Stimulated activated CD4-positive, alpha-beta T cell treated with anti-CD3 and anti-CD28 coated beads, Interleukin-1b, Interleukin-23, amount 100 ng/mL, for 48 hours (primary cell): ENCODE results near the gene NET1.

Source experiments
- DNase-seq: peaks from one replicate; pipeline ENCODE4 v3.0.0-alpha.2; 2020

Gene NET1

GRCh38 chr10:5488272-5489161 is 76.2 kb downstream of the NET1 start:
- DNase-seq: no peak

DNA sequence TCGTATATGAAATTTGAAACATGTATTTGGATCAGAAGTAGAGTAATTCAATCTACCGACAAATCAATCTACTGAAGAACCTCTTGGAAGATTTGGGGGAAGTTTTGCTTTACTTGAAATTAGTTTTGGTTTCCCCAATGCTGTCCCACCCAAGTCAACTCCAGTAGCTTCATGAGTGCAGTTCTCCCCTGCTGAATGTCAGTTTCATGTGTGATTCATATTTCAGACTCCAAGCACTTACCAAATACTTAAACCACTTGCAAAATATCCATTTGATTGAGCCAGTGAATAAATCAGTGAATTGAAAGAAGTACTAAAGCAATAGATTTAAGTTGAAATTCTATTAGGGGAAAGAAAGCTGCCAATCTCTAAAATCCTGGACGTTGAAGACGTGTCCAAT is 77.7 kb downstream of the NET1 start:
- no peak for DNase-seq

DNA sequence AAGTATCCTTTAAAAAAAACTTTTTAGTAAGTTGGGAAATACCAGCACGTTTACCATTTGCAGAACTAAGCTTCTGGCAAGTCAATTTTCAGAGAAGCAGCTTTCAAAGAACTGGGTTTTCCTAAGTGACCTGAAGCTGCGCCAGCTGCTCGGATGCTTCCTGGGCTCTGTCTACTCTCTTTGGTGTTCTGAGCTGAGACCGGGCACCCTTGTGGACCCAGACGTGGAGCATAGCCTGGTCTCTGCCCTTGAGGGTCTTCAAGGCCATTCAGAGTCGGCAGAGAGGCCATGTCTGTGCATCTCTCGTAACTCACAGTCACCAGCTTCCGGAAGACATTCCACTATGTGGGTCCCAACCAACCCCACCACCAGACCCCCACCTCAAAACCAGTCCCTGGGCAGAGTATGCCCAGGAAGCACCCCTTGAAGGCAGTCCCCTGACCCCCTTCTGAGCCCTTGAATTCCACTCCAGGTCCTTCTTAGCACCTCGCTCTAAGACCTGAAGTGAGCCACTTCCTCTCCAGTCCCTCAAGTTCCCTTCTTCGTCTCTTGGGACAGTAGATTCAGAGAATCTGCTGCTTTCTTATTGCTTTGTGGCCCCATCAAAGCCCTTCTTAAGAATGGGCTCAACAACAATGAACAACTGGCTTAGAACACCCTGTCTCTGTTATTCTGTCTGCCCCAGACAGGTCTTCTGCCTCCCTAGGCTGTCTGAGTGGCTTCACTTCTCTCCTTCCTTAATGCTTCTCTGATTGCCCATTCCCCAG is 78.5 kb downstream of the NET1 start:
- DNase-seq: no peak

DNA sequence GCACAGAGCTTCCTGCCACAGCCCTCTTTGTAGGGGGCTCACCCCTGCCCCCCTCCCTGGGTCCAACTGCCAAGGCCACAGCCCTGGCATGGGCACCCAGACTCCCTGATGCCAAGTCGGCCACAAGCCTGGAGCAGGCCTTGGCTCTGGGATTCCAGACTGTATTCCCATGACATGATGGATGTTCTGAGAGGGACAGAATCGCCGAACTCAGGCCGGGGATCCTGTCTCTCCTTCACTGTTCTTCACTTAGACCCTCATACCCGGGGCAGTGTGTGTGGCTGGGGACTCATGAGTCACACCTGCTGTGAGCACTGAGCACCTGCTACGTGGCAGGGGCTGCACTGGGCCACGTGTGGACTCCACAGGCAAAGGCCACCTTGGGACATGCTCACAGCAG is 79.1 kb downstream of the NET1 start:
- DNase-seq: no peak

- DNase-seq: no peak
These were observed 80.0 kb downstream of the NET1 start for GRCh38 chr10:5492322-5492855.

DNA sequence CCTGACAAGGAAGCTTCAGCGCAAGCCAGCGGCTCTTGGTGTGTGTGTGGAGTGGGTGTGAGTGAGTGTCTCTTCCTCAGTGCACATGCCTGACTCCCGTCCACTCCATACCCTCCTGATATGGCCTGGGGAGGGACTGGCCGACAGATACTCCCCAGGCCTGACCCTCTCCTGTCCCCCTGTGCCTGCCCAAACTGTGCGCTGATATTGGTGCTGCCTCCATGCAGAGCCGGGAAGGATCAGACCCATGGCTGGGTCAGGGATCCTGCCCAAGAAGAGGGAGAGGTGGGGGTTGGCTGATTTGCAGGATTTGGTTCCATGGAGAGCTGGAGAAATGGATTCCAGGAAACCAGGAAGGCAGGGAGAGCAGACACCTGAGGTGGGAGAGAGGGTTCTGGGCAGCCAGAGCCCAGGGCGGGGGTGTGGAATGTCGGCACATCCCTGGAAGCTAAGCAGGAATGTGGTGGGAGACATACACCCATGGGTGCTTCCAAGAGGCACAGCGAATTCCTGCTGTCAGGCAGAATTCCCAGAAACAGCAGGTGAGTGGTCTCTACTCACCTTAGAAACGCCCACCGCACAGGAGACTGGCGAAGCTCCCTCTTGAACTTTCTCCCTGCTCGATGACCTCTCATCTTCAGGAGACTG is 80.7 kb downstream of the NET1 start:
- DNase-seq: no peak

DNA sequence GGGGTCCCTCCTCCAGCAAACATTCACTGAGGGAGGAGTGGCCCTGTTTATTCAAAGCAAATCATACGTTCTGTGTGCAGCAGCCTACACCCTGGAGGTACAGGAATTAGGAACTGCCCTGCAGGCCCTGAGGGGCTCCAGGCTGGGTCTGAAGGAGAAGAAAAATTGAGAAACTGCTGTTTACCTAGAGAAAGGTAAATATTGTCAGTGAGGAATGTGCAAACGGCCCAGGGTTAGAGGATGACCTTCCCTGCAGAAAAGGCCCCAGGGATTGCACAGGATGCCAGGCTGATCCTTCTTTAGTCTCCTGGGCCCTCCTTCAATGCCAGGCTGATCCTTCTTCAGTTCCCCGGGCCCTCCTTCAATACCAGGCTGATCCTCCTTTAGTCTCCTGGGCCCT is 81.3 kb downstream of the NET1 start:
- no peak for DNase-seq

DNA sequence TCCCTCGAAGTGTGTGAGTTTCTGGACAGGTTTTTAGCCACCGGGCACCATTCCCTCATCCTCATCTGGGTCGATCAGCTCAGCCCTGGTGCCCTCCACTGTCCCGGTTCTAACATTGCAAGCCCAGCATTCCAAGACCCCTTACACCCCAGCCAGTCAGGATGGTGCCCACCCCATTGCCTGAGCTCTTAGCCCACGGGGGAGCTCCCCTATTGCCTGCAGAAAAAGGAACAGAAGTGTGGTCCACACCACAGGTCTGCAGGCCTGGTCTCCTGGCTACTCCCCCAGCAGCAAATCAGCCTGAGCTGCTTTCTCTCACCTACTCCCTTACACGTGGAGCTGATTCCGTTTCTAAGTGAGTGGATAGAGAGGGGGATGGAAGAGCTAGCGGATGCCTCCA is 82.3 kb downstream of the NET1 start:
- no peak for DNase-seq

DNA sequence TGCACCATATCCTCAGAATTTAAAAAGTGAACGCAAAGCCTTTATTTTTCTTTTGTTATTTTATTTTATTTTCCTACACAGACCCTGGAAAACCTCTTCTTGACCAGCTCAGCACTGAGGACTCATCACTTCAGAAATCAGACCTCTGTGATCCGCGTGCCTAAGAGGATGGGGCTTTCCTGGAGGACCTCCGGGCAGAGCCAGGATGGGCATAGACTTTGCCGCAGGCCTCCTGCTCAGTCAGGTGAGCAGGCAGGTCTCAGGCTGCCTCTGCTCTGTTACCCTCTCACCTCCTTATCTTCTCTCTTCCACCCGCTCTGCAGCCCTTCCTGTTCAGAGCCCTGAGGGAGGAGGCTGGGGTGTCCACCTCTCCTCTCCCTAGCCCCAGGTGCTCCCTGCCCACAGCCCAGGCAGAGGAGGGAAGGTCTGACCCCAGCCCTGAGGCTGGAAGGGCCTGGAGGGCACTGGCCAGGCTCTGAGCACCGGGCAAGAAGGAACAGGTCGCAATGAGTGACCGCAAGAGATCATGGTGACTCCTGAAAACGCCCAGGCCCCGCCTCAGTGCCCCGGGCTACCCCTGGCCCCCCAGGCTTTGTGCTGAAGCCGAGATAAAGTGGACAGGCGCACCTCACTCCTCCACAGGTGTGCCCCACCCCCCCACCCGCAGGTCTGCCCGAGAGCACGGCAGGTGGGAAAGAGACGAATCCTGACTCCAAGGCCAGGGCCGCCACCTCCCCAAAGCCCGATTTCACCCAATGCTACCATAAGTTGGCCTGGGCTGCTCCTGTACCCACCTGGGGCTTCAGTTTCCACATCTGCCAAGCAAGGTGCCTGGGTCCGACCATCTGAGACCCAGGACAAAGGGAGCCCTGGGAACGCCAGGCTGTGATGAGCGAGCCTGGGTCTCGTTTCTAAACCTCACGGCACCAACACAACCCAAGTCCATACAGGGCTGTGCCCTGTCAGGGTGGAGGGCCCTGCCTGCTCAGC is 84.2 kb downstream of the NET1 start:
- no peak for DNase-seq

GRCh38 chr10:5497289-5497688 is 84.9 kb downstream of the NET1 start:
- no peak for DNase-seq

- DNase-seq: no peak
These were observed 85.8 kb downstream of the NET1 start for GRCh38 chr10:5497948-5498730.

DNA sequence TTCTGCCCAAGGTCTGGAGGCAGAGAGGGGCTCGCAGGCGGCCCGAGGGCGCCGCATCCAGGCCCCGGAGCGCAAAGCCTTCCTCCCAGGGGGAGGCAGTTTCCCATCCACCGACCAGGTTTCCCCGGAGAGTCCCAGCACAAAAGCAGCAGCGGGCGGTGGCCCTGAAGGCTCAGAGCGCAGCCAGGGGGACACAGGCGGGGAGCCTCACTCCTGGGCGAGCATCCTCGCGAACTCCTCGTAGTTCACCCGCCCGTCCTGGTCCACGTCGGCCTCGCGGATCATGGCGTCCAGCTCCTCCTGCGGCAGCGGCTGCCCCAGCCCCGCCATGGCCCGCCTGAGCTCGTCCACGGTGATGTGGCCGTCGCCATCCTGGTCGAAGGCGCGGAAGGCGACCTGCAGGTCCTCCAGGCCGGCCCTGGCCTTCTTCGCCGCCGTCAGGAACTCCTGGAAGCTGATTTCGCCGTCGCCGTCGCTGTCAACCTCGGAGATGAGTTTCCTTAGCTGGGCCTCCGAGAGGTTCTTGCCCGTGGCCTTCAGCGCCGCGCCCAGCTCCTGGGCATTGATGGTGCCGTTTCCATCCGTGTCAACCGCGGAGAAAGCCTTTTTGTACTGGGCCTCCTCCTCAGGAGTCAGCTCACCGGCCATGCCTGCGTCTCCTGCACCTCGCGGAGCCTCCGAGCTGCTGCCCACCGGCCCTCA is 86.6 kb downstream of the NET1 start:
- DNase-seq: no peak

- no peak for DNase-seq
These were observed 87.3 kb downstream of the NET1 start, which contains the start of gene CALML5 for GRCh38 chr10:5499493-5500140. CALML5 (minus strand) TSS chr10:5499570; CDS start chr10:5499438, 132 bp downstream.

DNA sequence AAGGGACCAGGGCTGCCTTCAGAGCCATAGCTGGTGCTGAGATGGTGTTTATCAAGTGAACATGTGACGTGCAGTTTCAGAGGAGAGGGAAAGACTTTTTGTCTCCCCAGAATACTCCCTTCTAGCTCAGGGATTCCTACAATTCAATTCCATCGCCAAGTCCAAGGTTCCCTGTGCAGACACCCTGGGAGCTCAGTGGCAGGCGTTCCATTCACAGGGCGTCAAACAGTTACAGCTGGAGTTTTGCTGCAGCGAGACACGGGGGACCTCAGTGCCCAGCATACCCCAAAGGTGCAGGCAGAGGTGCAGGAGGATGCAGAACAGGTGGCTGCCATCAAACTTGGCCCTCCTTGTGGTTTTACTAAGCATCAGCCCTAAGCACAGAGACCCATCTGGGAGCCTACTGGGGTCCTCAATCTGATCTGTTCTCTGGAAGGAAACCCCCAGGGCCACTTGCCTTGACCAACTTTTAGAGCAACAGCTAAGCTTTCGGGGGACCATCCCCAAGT is 87.9 kb downstream of the NET1 start:
- no peak for DNase-seq

- no peak for DNase-seq
These were observed 88.6 kb downstream of the NET1 start for GRCh38 chr10:5500910-5501309.

- no peak for DNase-seq
These were observed 89.7 kb downstream of the NET1 start for GRCh38 chr10:5502061-5502521.

- no peak for DNase-seq
These were observed 90.5 kb downstream of the NET1 start for GRCh38 chr10:5502571-5503476.

DNA sequence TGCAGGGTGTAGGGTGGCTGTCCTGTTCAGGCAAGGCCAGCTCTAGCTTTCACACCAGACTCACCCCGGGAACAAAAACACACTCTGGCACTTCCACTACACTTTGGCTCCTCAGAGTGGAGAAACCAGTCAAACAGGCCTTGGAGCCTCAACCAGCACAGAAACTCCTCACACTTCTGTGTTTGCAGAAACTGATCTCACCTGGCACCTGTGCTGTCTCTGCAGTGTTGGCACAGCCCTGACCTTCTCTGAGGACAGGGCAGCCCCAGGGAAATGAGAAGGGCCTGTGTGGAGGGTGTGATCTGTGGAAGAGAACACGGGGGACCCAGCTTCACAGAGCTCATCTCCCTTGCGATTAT is 91.1 kb downstream of the NET1 start:
- no peak for DNase-seq
